ENCODE results near the gene PRKCA. TPM values are rescaled to one million over a fixed set of nuclear protein-coding genes. Genes with fewer than 3 reads are reported as not detected.
"Not testable (repeated sequence)": the region's sequence is repeated elsewhere in the genome, so short reads cannot be mapped to it uniquely, and the experiment has no call there.

The PRKCA gene
- total RNA-seq, 1 donor from 2014 or later: 6.7 TPM

DNA sequence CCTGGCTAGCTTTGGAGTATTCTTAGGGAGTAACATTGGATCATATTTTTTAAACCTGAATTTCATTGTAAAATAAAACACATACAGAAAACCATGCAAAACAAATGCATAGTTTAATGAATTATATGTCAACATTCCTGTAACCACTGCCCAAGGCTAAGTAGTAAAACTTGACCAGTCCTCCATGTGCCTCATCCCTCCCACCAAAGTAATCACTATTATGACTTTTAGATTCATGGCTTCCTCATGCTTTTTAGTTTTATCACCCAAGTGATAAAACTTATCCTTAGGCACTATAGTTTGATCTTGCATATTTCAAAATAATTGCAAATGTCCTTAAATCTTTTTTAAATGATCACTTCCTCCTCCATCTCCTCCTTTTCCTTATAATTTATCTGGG lies 20.4 kb downstream of the PRKCA start:
- DNase-seq (ENCODE audit: low read depth): no peak
- TF ChIP-seq, protein P1, sequence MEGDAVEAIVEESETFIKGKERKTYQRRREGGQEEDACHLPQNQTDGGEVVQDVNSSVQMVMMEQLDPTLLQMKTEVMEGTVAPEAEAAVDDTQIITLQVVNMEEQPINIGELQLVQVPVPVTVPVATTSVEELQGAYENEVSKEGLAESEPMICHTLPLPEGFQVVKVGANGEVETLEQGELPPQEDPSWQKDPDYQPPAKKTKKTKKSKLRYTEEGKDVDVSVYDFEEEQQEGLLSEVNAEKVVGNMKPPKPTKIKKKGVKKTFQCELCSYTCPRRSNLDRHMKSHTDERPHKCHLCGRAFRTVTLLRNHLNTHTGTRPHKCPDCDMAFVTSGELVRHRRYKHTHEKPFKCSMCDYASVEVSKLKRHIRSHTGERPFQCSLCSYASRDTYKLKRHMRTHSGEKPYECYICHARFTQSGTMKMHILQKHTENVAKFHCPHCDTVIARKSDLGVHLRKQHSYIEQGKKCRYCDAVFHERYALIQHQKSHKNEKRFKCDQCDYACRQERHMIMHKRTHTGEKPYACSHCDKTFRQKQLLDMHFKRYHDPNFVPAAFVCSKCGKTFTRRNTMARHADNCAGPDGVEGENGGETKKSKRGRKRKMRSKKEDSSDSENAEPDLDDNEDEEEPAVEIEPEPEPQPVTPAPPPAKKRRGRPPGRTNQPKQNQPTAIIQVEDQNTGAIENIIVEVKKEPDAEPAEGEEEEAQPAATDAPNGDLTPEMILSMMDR (conservative IDR thresholded peaks at IDR 0.05; ENCODE audit: low read depth, low read length): no peak
- H3K4me3 ChIP-seq (ENCODE audit: low read depth, low read length): no peak overlapping the region

DNA sequence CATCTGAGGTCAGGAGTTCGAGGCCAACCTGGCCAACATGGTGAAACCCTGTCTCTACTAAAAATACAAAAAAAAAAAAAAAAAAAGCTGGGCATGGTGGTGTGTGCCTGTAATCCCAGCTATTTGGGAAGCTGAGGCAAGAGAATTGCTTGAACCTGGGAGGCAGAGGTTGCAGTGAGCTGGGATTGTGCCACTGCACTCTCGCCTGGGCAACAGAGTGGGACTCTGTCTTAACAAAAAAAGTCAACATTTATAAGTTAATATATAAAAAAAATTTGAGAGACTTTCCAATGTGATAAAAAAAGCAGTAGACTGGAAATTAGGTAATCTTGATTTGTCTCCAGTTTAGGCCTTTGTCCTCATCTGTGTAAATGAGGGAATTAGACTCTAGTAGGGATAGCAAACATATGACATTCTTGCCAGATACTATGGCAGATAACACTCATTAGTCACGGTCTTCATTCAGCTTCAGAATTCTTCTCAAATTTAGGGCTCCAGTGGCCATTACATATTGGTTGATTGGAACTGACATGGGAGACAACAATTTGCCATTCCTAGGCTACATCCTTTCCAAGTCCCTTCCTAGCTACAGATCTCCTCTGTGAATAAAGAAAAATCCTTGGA lies 22.1 kb downstream of the PRKCA start:
- not testable (repeated sequence) for H3K4me3 ChIP-seq (ENCODE audit: low read depth, low read length); DNase-seq (ENCODE audit: low read depth)

DNA sequence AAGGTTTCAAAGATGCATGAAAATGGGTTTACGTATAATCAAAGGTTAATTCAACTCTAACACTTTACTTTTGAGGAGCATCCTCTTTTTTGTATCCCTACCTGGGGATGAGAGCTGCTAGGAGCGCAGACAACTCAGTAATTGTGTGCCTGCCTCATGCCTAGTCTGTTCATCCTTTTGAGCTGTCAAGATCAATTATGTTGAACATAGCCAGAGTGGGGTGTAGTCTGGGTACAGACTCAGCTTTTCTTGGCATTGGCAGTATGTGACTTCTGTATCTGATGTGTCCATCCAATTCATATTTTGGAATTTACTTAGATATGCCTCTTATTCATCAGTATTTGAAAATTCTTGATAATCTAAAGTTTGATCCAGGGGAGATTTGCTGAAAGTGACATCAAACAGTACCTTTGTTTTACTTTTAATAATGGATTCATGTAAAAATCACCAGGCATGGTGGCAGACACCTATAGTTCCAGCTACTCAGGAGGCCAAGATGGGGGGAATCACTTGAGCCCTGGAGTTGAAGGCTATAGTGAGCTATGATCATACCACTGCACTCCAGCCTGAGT lies 24.1 kb downstream of the PRKCA start:
- DNase-seq (ENCODE audit: low read depth): no peak
- TF ChIP-seq, protein P1 (conservative IDR thresholded peaks at IDR 0.05; ENCODE audit: low read depth, low read length): no peak
- no peak overlapping the region for H3K4me3 ChIP-seq (ENCODE audit: low read depth, low read length)

DNA sequence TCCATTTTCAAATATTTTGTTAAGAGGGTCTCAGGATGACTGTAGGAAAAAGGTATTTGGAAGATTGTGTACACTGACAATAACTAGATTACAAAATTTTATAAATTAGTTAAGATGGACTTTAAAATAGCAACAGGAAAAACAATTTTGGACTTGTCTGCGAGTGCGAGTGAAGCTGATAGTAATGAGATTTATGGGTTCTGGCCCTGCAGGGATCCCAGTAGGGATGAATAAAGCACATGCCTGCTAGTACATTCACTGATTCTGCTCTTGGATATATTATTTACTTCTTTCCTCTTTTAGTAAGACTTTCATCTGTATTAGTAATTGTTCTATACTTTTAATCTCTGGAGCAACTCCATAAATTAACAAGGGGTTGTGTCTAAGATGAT lies 28.2 kb downstream of the PRKCA start:
- TF ChIP-seq, protein P1 (conservative IDR thresholded peaks at IDR 0.05; ENCODE audit: low read depth, low read length): no peak
- no peak for DNase-seq (ENCODE audit: low read depth)
- no peak overlapping the region for H3K4me3 ChIP-seq (ENCODE audit: low read depth, low read length)

DNA sequence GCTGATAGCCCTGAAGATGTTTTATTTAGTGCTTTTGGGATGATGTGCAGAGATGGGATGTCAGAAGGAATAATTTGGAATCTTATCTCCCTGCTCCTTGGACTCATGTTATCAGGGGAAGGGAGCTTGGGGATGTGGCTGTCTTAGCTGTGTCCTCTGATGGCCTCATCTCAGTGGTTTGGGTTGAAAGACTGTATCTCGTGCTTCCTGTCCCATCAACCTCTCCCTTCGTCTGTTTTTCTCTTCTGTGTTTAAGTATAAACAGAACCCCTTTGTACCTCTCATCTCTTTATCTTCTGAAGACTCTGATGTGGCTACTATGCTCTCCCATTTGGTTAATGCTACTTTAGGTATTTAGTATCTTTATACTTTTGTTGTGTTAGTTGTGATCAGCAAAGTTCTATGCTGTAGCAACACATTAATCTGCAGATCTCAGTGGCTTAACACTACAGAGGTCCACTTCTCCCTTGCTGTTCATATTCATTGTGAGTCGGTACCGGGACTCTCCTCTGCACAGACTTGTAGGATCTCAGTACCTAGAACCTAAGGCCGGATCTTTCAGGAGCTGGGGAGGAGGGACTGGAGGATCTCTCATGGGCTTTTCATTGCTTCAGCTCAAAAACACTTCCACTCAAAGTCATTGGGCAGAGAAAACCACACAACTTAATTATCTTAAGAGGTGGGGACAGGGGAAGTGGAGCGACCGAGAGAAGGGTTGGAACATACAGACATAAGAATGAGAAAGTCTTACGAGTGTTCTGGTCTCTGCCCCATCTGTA lies 28.8 kb downstream of the PRKCA start:
- TF ChIP-seq, protein P1 (conservative IDR thresholded peaks at IDR 0.05; ENCODE audit: low read depth, low read length): no peak
- no peak for DNase-seq (ENCODE audit: low read depth)
- H3K4me3 ChIP-seq (ENCODE audit: low read depth, low read length): no peak overlapping the region

DNA sequence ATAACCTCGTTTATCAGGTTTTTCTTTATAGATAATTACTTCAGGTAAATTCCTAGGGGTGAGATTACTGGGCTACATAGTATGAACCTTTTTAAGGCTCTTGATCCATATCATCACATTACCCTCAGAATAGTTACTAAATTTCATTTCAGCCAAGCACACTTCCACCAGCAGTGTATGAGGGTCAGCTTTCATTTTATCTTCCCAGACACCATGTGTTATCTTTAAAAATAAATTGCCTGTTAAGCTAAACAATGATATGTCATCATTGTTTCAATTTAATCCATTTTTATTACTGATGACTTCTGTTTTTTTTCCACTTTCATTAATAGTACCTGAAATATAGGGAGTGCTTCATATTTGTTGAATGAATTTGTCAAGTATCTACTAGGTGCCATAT lies 33.4 kb downstream of the PRKCA start:
- TF ChIP-seq, protein P1 (conservative IDR thresholded peaks at IDR 0.05; ENCODE audit: low read depth, low read length): no peak
- DNase-seq (ENCODE audit: low read depth): no peak
- H3K4me3 ChIP-seq (ENCODE audit: low read depth, low read length): no peak overlapping the region

DNA sequence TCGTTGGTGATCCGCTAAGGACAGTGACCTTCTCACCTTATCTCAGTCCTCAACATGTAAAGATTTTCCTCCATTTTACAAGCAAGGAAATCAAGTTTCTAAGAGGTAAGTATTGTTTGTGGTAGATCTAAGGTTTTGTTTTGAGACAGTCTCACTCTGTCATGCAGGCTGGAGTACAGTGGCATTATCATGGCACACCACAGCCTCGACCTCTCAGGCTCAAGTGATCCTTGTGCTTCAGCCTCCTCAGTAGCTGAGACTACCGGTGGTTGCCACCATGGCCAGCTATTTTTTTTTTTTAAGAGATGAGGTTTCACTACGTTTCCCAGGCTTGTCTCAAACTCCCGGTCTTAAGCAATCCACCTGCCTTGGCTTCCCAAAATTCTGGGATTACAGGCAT lies 34.9 kb downstream of the PRKCA start:
- DNase-seq (ENCODE audit: low read depth): no peak
- H3K4me3 ChIP-seq (ENCODE audit: low read depth, low read length): no peak overlapping the region
- TF ChIP-seq, protein P1 (conservative IDR thresholded peaks at IDR 0.05; ENCODE audit: low read depth, low read length): no peak
